VCaP (cell line): ENCODE results near the gene ZFYVE21.
A peak's percentile ranks its signal among the peaks of the same experiment; 100 is the strongest.

Experiments
- H3K27ac ChIP-seq: fragments of 450-650 bp; 2 replicates; pipeline ENCODE4 v1.5.1; 2017
- CTCF ChIP-seq: fragments of 450-650 bp; conservative IDR thresholded peaks from 2 replicates; pipeline ENCODE4 v1.5.1; 2017; ENCODE audit warnings: mild to moderate bottlenecking, moderate library complexity

ZFYVE21 gene

GRCh38 chr14:103724116-103724515, 8.5 kb downstream of the ZFYVE21 start:
- no peak for TF ChIP-seq CTCF
- no peak overlapping the region for H3K27ac ChIP-seq

GRCh38 chr14:103725001-103725682, 9.5 kb downstream of the ZFYVE21 start:
- TF ChIP-seq CTCF = no peak
- peak overlapping the region; percentile 42; the same call in 1 of the 2 replicates for H3K27ac ChIP-seq

GRCh38 chr14:103725739-103726395, 10.3 kb downstream of the ZFYVE21 start:
- H3K27ac ChIP-seq = peak overlapping the region; percentile 42

GRCh38 chr14:103726474-103726873, 10.9 kb downstream of the ZFYVE21 start:
- H3K27ac ChIP-seq = peak overlapping the region; percentile 42; the same call in 1 of the 2 replicates
- TF ChIP-seq CTCF = no peak

More at GRCh38 chr14:103725739-103726395, 10.3 kb downstream of the ZFYVE21 start:
- TF ChIP-seq CTCF = no peak

GRCh38 chr14:103727313-103727980, 11.8 kb downstream of the ZFYVE21 start:
- peak; percentile 73 for TF ChIP-seq CTCF
- peak overlapping the region; percentile 96 for H3K27ac ChIP-seq

- peak overlapping the region; percentile 96 for H3K27ac ChIP-seq
- TF ChIP-seq CTCF = no peak
Observed at GRCh38 chr14:103728141-103728540, 12.5 kb downstream of the ZFYVE21 start.

GRCh38 chr14:103728721-103729120, 13.1 kb downstream of the ZFYVE21 start:
- peak; percentile 63 for TF ChIP-seq CTCF
- H3K27ac ChIP-seq = peak overlapping the region; percentile 96
